ENCODE results near the gene PCNX4. TPM values are rescaled to one million over a fixed set of nuclear protein-coding genes. Genes with fewer than 3 reads are reported as not detected.

Gene PCNX4
- total RNA-seq, 3 donors from 2014 or later (not counting 1 experiment from before 2014, with no cell fraction given), result 51.7 to 78.3 (median 58.3) TPM

DNA sequence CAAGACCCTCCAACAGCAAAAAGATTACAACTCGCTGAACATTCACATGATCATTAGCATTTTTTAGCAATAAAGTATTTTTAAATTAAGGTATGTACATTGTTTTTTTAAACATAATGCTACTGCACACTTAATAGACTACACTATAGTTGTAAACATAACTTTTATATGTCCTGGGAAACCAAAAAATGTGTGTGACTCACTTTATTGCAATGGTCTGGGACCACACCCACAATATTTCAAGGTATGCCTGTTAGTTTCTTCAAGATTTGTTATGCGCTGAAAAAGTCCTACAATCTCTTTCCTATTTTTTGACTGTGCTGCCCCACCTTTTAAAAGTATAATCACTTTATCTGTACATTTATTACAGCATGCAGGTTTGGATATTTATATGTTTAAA is 30.4 kb upstream of the PCNX4 start:
- H3K9me3 ChIP-seq (ENCODE audit: control insufficient read depth, insufficient read depth, low read length), result no peaks in the 10 kb centered on the region
- Mint-ChIP-seq H3K4me1 (no peaks in the 10 kb centered on the region), H3K36me3 (no peaks in the 10 kb centered on the region), H3K27me3 (ENCODE audit: low read depth in 2 of 2) (peaks cover 6% of the 10 kb centered on the region in 2 donors), H3K9me3 (no peaks in the 10 kb centered on the region), H3K4me3 (no peak overlapping the region), H3K27ac (no peak overlapping the region)
- H3K4me1 ChIP-seq (ENCODE audit: control insufficient read depth, insufficient read depth, low read length), result no peaks in the 10 kb centered on the region
- TF ChIP-seq, protein P1, sequence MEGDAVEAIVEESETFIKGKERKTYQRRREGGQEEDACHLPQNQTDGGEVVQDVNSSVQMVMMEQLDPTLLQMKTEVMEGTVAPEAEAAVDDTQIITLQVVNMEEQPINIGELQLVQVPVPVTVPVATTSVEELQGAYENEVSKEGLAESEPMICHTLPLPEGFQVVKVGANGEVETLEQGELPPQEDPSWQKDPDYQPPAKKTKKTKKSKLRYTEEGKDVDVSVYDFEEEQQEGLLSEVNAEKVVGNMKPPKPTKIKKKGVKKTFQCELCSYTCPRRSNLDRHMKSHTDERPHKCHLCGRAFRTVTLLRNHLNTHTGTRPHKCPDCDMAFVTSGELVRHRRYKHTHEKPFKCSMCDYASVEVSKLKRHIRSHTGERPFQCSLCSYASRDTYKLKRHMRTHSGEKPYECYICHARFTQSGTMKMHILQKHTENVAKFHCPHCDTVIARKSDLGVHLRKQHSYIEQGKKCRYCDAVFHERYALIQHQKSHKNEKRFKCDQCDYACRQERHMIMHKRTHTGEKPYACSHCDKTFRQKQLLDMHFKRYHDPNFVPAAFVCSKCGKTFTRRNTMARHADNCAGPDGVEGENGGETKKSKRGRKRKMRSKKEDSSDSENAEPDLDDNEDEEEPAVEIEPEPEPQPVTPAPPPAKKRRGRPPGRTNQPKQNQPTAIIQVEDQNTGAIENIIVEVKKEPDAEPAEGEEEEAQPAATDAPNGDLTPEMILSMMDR (IDR thresholded peaks at IDR 0.05), result no peak
- H3K4me3 ChIP-seq (ENCODE audit: low read length), result no peak overlapping the region
- no peak overlapping the region for H3K27ac ChIP-seq (ENCODE audit: low read length)
- H3K27me3 ChIP-seq (ENCODE audit: control insufficient read depth, insufficient read depth, low read length), result peaks cover 4% of the 10 kb centered on the region
- H3K36me3 ChIP-seq (ENCODE audit: control insufficient read depth, insufficient read depth, low read length), result no peaks in the 10 kb centered on the region
- DNase-seq, result no peak
- WGBS (ENCODE audit: insufficient coverage), result 100% methylated on average over 1 of the region's 2 CpGs
- intact Hi-C loops (cut with micrococcal nuclease), result loop anchor here (5.0 kb wide), 1 partner anchor 94 kb away; no protein-coding TSS in a partner anchor
- ATAC-seq, result no peak

- no peaks in the 10 kb centered on the region for H3K9me3 ChIP-seq (ENCODE audit: control insufficient read depth, insufficient read depth, low read length)
- H3K36me3 ChIP-seq (ENCODE audit: control insufficient read depth, insufficient read depth, low read length), result no peaks in the 10 kb centered on the region
- no peaks in the 10 kb centered on the region for H3K9me3 Mint-ChIP-seq
- H3K36me3 Mint-ChIP-seq, result no peaks in the 10 kb centered on the region
- peaks cover 4 to 6% of the 10 kb centered on the region in 2 donors for H3K27me3 Mint-ChIP-seq (ENCODE audit: low read depth in 2 of 2)
- DNase-seq (peak in 1 of 2 donors; percentile 65), ATAC-seq (peak; percentile 70 to 88 (median 75))
- no peaks in the 10 kb centered on the region for H3K4me1 ChIP-seq (ENCODE audit: control insufficient read depth, insufficient read depth, low read length)
- no peak overlapping the region for H3K27ac Mint-ChIP-seq
- no peak overlapping the region for H3K4me3 Mint-ChIP-seq
- H3K4me3 ChIP-seq (ENCODE audit: low read length), result no peak overlapping the region
- TF ChIP-seq, protein P1 (IDR thresholded peaks at IDR 0.05), result peak; percentile 80
- H3K27me3 ChIP-seq (ENCODE audit: control insufficient read depth, insufficient read depth, low read length), result no peaks in the 10 kb centered on the region
- no peaks in the 10 kb centered on the region for H3K4me1 Mint-ChIP-seq
- H3K27ac ChIP-seq (ENCODE audit: low read length), result no peak overlapping the region
- intact Hi-C loops (cut with micrococcal nuclease), result loop anchor here (1.0 to 5.0 kb wide), 2 partner anchors 97 to 120 kb away; no protein-coding TSS in a partner anchor
Measured at GRCh38 chr14:60064491-60065072, 27.1 kb upstream of the PCNX4 start.

DNA sequence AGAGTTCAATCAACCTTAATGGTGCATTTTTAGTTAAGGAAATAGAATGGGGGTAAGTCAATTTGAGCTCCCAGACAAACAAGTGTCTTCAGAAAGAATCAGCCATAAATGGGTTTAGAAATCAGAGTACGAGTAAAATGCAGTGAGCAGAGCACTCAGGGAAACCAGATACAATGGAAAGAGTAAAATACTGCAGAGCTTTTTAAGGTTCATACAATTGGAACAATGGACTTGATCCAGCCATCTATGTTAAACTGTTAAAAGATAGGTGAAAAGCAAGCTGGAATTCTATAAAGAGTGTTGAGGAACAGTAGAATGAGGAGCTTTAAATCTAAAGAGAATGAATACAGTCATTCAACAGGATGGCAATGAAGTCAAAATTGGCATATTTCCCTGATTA is 23.8 kb upstream of the PCNX4 start:
- DNase-seq (no peak), ATAC-seq (no peak)
- intact Hi-C loops (cut with micrococcal nuclease), result no loop called here
- Mint-ChIP-seq H3K4me1 (no peaks in the 10 kb centered on the region), H3K4me3 (no peak overlapping the region), H3K27ac (no peak overlapping the region), H3K9me3 (no peaks in the 10 kb centered on the region), H3K27me3 (ENCODE audit: low read depth in 2 of 2) (no peaks in the 10 kb centered on the region), H3K36me3 (no peaks in the 10 kb centered on the region)
- Histone ChIP-seq H3K4me3 (ENCODE audit: low read length) (no peak overlapping the region), H3K4me1 (ENCODE audit: control insufficient read depth, insufficient read depth, low read length) (no peaks in the 10 kb centered on the region), H3K27me3 (ENCODE audit: control insufficient read depth, insufficient read depth, low read length) (no peaks in the 10 kb centered on the region), H3K27ac (ENCODE audit: low read length) (no peak overlapping the region), H3K36me3 (ENCODE audit: control insufficient read depth, insufficient read depth, low read length) (no peaks in the 10 kb centered on the region), H3K9me3 (ENCODE audit: control insufficient read depth, insufficient read depth, low read length) (no peaks in the 10 kb centered on the region)
- TF ChIP-seq, protein P1 (IDR thresholded peaks at IDR 0.05), result no peak
- WGBS (ENCODE audit: insufficient coverage), result 93% methylated on average over 1 of the region's 1 CpG

DNA sequence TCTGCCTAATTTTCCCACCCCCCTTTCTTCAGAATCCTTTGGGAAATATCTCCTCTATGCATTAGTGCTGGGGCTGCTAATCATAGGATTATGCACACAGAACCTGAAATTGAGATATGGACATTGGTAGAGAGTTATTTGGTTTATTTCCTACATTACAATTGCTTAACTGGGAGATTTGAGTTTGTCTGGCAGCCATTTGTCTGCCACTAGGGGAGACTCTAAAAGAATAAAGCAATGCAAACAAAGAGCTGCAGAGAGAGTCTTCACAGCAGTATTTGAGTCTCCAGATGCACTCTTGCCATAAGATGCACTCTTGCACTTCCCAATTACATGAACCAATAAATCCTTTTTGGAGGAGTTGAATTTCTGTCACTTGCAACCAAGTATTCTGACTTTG is 12.0 kb upstream of the PCNX4 start:
- Histone ChIP-seq H3K4me3 (ENCODE audit: low read length) (no peak overlapping the region), H3K9me3 (ENCODE audit: control insufficient read depth, insufficient read depth, low read length) (no peaks in the 10 kb centered on the region), H3K36me3 (ENCODE audit: control insufficient read depth, insufficient read depth, low read length) (no peaks in the 10 kb centered on the region), H3K27me3 (ENCODE audit: control insufficient read depth, insufficient read depth, low read length) (peaks cover 2% of the 10 kb centered on the region), H3K27ac (ENCODE audit: low read length) (no peak overlapping the region), H3K4me1 (ENCODE audit: control insufficient read depth, insufficient read depth, low read length) (no peaks in the 10 kb centered on the region)
- H3K4me1 Mint-ChIP-seq, result no peaks in the 10 kb centered on the region
- peaks cover 15 to 24% of the 10 kb centered on the region in 2 donors for H3K27me3 Mint-ChIP-seq (ENCODE audit: low read depth in 2 of 2)
- DNase-seq (no peak), ATAC-seq (no peak)
- TF ChIP-seq, protein P1 (IDR thresholded peaks at IDR 0.05), result no peak
- no peaks in the 10 kb centered on the region for H3K36me3 Mint-ChIP-seq
- no peaks in the 10 kb centered on the region for H3K9me3 Mint-ChIP-seq
- no peak overlapping the region for H3K4me3 Mint-ChIP-seq
- intact Hi-C loops (cut with micrococcal nuclease), result no loop called here
- no peak overlapping the region for H3K27ac Mint-ChIP-seq
